Muscle of leg (tissue), 11 donors: Measurements from ENCODE around the gene APOA1. TPM values are rescaled to one million over a fixed set of nuclear protein-coding genes. Genes with fewer than 3 reads are reported as not detected.
"Not testable (repeated sequence)": the region's sequence is repeated elsewhere in the genome, so short reads cannot be mapped to it uniquely, and the experiment has no call there.

Source experiments
- DNase-seq: peaks from one replicate; pipeline ENCODE4 v3.0.0; 2013
- H3K27ac ChIP-seq: one replicate; pipeline ENCODE4 v1.5.1; 2013; ENCODE audit warnings: mild to moderate bottlenecking, low read length, control low read depth
- H3K27me3 ChIP-seq: one replicate; pipeline ENCODE4 v1.6.1; 2013; ENCODE audit warnings: low read length; ENCODE audit not compliant: control insufficient read depth, insufficient read depth
- H3K36me3 ChIP-seq: one replicate; pipeline ENCODE4 v1.6.1; 2013; ENCODE audit warnings: low read length; ENCODE audit not compliant: control insufficient read depth, insufficient read depth
- H3K4me1 ChIP-seq: one replicate; pipeline ENCODE4 v1.6.1; 2013; ENCODE audit warnings: low read length; ENCODE audit not compliant: control insufficient read depth, insufficient read depth
- H3K4me3 ChIP-seq: one replicate; pipeline ENCODE4 v1.5.1; 2013; ENCODE audit warnings: low read length, control low read depth
- H3K9me3 ChIP-seq: replicated peaks from 2 replicates; pipeline ENCODE4 v1.6.1; 2013; ENCODE audit warnings: low read depth, low read length; ENCODE audit not compliant: control insufficient read depth
- WGBS: methylation state at CpG from one replicate; pipeline ENCODE4 v1.1.5; 2013; ENCODE audit warnings: missing lambda C conversion rate; ENCODE audit not compliant: insufficient coverage; 5-methylcytosine and 5-hydroxymethylcytosine counted together
- polyA plus RNA-seq, 8 donors: library from polyadenylated mRNA; unstranded; fragments of 120-200 nt; gene quantifications; one replicate each; pipeline versions ENCODE4 v1.2.1 to v1.2.3, GENCODE V29; 2013; ENCODE audit warnings: inconsistent platforms in 1 of 8, low replicate concordance in 1 of 8; ENCODE audit not compliant: insufficient read length in 8 of 8, insufficient read depth in 1 of 8
- total RNA-seq: library from RNA; stranded (reverse); fragments of 120-200 nt; gene quantifications from one replicate; pipeline ENCODE4 v1.2.4, GENCODE V29; 2013

The APOA1 gene
- total and polyA plus RNA-seq, 9 donors: 1.4 to 230 (median 3.3) TPM

- no peaks in the 10 kb centered on the region for H3K4me1 ChIP-seq
- no peak overlapping the region for H3K4me3 ChIP-seq
- no peaks in the 10 kb centered on the region for H3K9me3 ChIP-seq
- no peaks in the 10 kb centered on the region for H3K36me3 ChIP-seq
- WGBS: 20% methylated on average over 1 of the region's 3 CpGs
- H3K27ac ChIP-seq: no peak overlapping the region
- no peak for DNase-seq
- H3K27me3 ChIP-seq: peaks cover 2% of the 10 kb centered on the region
These were observed 33.4 kb downstream of the APOA1 start for GRCh38 chr11:116804001-116804400.

GRCh38 chr11:116801662-116802061 is 35.8 kb downstream of the APOA1 start:
- not testable (repeated sequence) for H3K27ac ChIP-seq, H3K4me1 ChIP-seq

GRCh38 chr11:116800610-116801009 is 36.8 kb downstream of the APOA1 start:
- WGBS: no CpG with 5 or more reads among the region's 2 CpGs
- no peak overlapping the region for H3K27ac ChIP-seq
- H3K4me1 ChIP-seq: no peaks in the 10 kb centered on the region
- H3K4me3 ChIP-seq: no peak overlapping the region
- no peaks in the 10 kb centered on the region for H3K9me3 ChIP-seq
- no peak for DNase-seq
- no peaks in the 10 kb centered on the region for H3K36me3 ChIP-seq
- peaks cover 4% of the 10 kb centered on the region for H3K27me3 ChIP-seq

More at GRCh38 chr11:116801662-116802061, 35.8 kb downstream of the APOA1 start:
- DNase-seq, H3K9me3 ChIP-seq, H3K4me3 ChIP-seq, H3K27me3 ChIP-seq, H3K36me3 ChIP-seq: not testable (repeated sequence)

- Histone ChIP-seq H3K9me3 (no peaks in the 10 kb centered on the region), H3K36me3 (no peaks in the 10 kb centered on the region), H3K4me3 (no peak overlapping the region), H3K4me1 (no peaks in the 10 kb centered on the region), H3K27ac (no peak overlapping the region), H3K27me3 (peaks cover 4% of the 10 kb centered on the region)
- 79% methylated on average over 5 of the region's 5 CpGs for WGBS
- no peak for DNase-seq
These were observed 39.1 kb downstream of the APOA1 start for GRCh38 chr11:116798368-116798767.

- Histone ChIP-seq H3K9me3 (no peaks in the 10 kb centered on the region), H3K27me3 (peaks cover 4% of the 10 kb centered on the region), H3K4me3 (no peak overlapping the region), H3K4me1 (no peaks in the 10 kb centered on the region), H3K36me3 (no peaks in the 10 kb centered on the region), H3K27ac (no peak overlapping the region)
- no CpG with 5 or more reads among the region's 5 CpGs for WGBS
- DNase-seq: no peak
These were observed 39.6 kb downstream of the APOA1 start for GRCh38 chr11:116797816-116798215.

GRCh38 chr11:116796548-116796947 is 40.9 kb downstream of the APOA1 start:
- no peak overlapping the region for H3K4me3 ChIP-seq
- peaks cover under 1% of the 10 kb centered on the region for H3K4me1 ChIP-seq
- no CpG with 5 or more reads among the region's 1 CpG for WGBS
- DNase-seq: no peak
- H3K9me3 ChIP-seq: no peaks in the 10 kb centered on the region
- peaks cover 4% of the 10 kb centered on the region for H3K27me3 ChIP-seq
- no peak overlapping the region for H3K27ac ChIP-seq
- H3K36me3 ChIP-seq: no peaks in the 10 kb centered on the region

- no peak for DNase-seq
- H3K27me3 ChIP-seq: peaks cover 2% of the 10 kb centered on the region
- H3K27ac ChIP-seq: no peak overlapping the region
- H3K4me1 ChIP-seq: peaks cover 4% of the 10 kb centered on the region
- WGBS: 62% methylated on average over 2 of the region's 2 CpGs
- H3K4me3 ChIP-seq: no peak overlapping the region
- no peaks in the 10 kb centered on the region for H3K9me3 ChIP-seq
- no peaks in the 10 kb centered on the region for H3K36me3 ChIP-seq
These were observed 42.6 kb downstream of the APOA1 start for GRCh38 chr11:116794851-116795250.

GRCh38 chr11:116793772-116794097 is 43.7 kb downstream of the APOA1 start:
- peaks cover 6% of the 10 kb centered on the region for H3K4me1 ChIP-seq
- 80% methylated on average over 1 of the region's 1 CpG for WGBS
- H3K27ac ChIP-seq: no peak overlapping the region
- no peaks in the 10 kb centered on the region for H3K9me3 ChIP-seq
- H3K36me3 ChIP-seq: no peaks in the 10 kb centered on the region
- H3K4me3 ChIP-seq: no peak overlapping the region
- H3K27me3 ChIP-seq: no peaks in the 10 kb centered on the region
- no peak for DNase-seq

GRCh38 chr11:116792869-116793771 is 44.3 kb downstream of the APOA1 start:
- Histone ChIP-seq H3K27me3 (no peaks in the 10 kb centered on the region), H3K27ac (no peak overlapping the region), H3K4me1 (peaks cover 12% of the 10 kb centered on the region), H3K4me3 (no peak overlapping the region), H3K36me3 (no peaks in the 10 kb centered on the region), H3K9me3 (no peaks in the 10 kb centered on the region)
- no peak for DNase-seq
- 70% methylated on average over 5 of the region's 8 CpGs for WGBS

GRCh38 chr11:116792144-116792868 is 45.1 kb downstream of the APOA1 start:
- Histone ChIP-seq H3K36me3 (no peaks in the 10 kb centered on the region), H3K4me3 (no peak overlapping the region)
- WGBS: 53% methylated on average over 5 of the region's 8 CpGs

More at GRCh38 chr11:116792144-116792868, 45.1 kb downstream of the APOA1 start:
- no peak for DNase-seq
- Histone ChIP-seq H3K27me3 (no peaks in the 10 kb centered on the region), H3K27ac (no peak overlapping the region), H3K9me3 (no peaks in the 10 kb centered on the region), H3K4me1 (peaks cover 13% of the 10 kb centered on the region)
